ENCODE data around the gene RELL2. TPM values are rescaled to one million over a fixed set of nuclear protein-coding genes. Genes with fewer than 3 reads are reported as not detected.

Gene RELL2
- total and polyA plus RNA-seq, 7 donors, result 0.99 to 10.5 (median 2.5) TPM

GRCh38 chr5:141649056-141649688 lies 12.4 kb downstream of the RELL2 start:
- peaks cover 0 to 15% (median 11%) of the 10 kb centered on the region in 4 donors for H3K4me1 ChIP-seq
- DNase-seq, result no peak
- no peak overlapping the region for H3K27ac ChIP-seq
- no peak overlapping the region for H3K4me3 ChIP-seq
- no peaks in the 10 kb centered on the region for H3K9me3 ChIP-seq
- H3K27me3 ChIP-seq, result no peaks in the 10 kb centered on the region
- TF ChIP-seq CTCF (IDR thresholded peaks at IDR 0.05) (no peak), POLR2A (IDR thresholded peaks at IDR 0.05) (no peak), EP300 (IDR thresholded peaks at IDR 0.05) (no peak), POLR2AphosphoS5 (IDR thresholded peaks at IDR 0.05) (no peak)
- peaks cover 0 to 39% (median 3%) of the 10 kb centered on the region in 4 donors for H3K36me3 ChIP-seq
- WGBS, 2 donors, result 95 to 97% methylated on average over 17 of the region's 17 CpGs
- intact Hi-C loops (cut with DNase I), result no loop called here

- no peak overlapping the region for H3K4me3 ChIP-seq
- intact Hi-C loops (cut with DNase I), result no loop called here
- peaks cover 0 to 15% (median 11%) of the 10 kb centered on the region in 4 donors for H3K4me1 ChIP-seq
- H3K27ac ChIP-seq, result no peak overlapping the region
- H3K27me3 ChIP-seq, result no peaks in the 10 kb centered on the region
- peaks cover 0 to 31% (median 1%) of the 10 kb centered on the region in 4 donors for H3K36me3 ChIP-seq
- TF ChIP-seq POLR2AphosphoS5 (IDR thresholded peaks at IDR 0.05), result no peak
- TF ChIP-seq CTCF (IDR thresholded peaks at IDR 0.05), result no peak
- no peak for TF ChIP-seq EP300 (IDR thresholded peaks at IDR 0.05)
- TF ChIP-seq POLR2A (IDR thresholded peaks at IDR 0.05), result no peak
- no peaks in the 10 kb centered on the region for H3K9me3 ChIP-seq
- no peak for DNase-seq
Measured at GRCh38 chr5:141649972-141650371, 13.2 kb downstream of the RELL2 start.

GRCh38 chr5:141650851-141651727 lies 14.3 kb downstream of the RELL2 start, which contains the start of gene FCHSD1:
TSS of gene FCHSD1 (minus strand) at chr5:141651418. CDS start at chr5:141651368, 50 bp downstream.
- peak within 1 kb of the TSS; percentile 46 to 66 (median 64) for H3K27ac ChIP-seq
- H3K4me1 ChIP-seq, result peaks cover 0 to 15% (median 11%) of the 10 kb centered on the region in 4 donors
- H3K9me3 ChIP-seq, result no peaks in the 10 kb centered on the region
- 3 to 5% methylated on average over 50 of the region's 50 CpGs for WGBS, 2 donors
- peak within 1 kb of the TSS; percentile 53 to 77 (median 62) for H3K4me3 ChIP-seq
- peaks cover 0 to 20% (median 2%) of the 10 kb centered on the region in 4 donors for H3K36me3 ChIP-seq
- DNase-seq, result peak; percentile 95
- no peaks in the 10 kb centered on the region for H3K27me3 ChIP-seq
- TF ChIP-seq CTCF (IDR thresholded peaks at IDR 0.05) (no peak), POLR2AphosphoS5 (IDR thresholded peaks at IDR 0.05) (peak in 3 of 4 donors; percentile 38 to 48 (median 39)), POLR2A (IDR thresholded peaks at IDR 0.05) (no peak), EP300 (IDR thresholded peaks at IDR 0.05) (no peak)
- intact Hi-C loops (cut with DNase I), result no loop called here

GRCh38 chr5:141651728-141652105 lies 14.9 kb downstream of the RELL2 start:
- intact Hi-C loops (cut with DNase I), result no loop called here
- Histone ChIP-seq H3K36me3 (peaks cover 0 to 18% (median 2%) of the 10 kb centered on the region in 4 donors), H3K9me3 (no peaks in the 10 kb centered on the region), H3K4me3 (peak overlapping the region; percentile 53 to 77 (median 62)), H3K4me1 (peaks cover 0 to 15% (median 11%) of the 10 kb centered on the region in 4 donors), H3K27ac (peak overlapping the region; percentile 46 to 66 (median 64)), H3K27me3 (no peaks in the 10 kb centered on the region)
- DNase-seq, result no peak
- WGBS, 2 donors, result 57 to 60% methylated on average over 9 of the region's 9 CpGs
- TF ChIP-seq CTCF (IDR thresholded peaks at IDR 0.05) (no peak), POLR2AphosphoS5 (IDR thresholded peaks at IDR 0.05) (no peak), POLR2A (IDR thresholded peaks at IDR 0.05) (no peak)

All from sigmoid colon (tissue), 7 donors.